ENCODE data around the gene UBE3A.

The UBE3A gene

GRCh38 chr15:25402342-25402741 is 36.5 kb downstream of the UBE3A start:
- DNase-seq = no peak

- DNase-seq = no peak
Measured at GRCh38 chr15:25401501-25401900, 37.3 kb downstream of the UBE3A start.

GRCh38 chr15:25397100-25397499 is 41.7 kb downstream of the UBE3A start:
- DNase-seq = no peak

- DNase-seq = no peak
Measured at GRCh38 chr15:25394898-25395297, 43.9 kb downstream of the UBE3A start.

- DNase-seq = no peak
Measured at GRCh38 chr15:25392806-25393205, 46.0 kb downstream of the UBE3A start.

GRCh38 chr15:25391971-25392721 is 46.7 kb downstream of the UBE3A start:
- no peak for DNase-seq

- DNase-seq = no peak
Measured at GRCh38 chr15:25385986-25386385, 52.8 kb downstream of the UBE3A start.

- DNase-seq = no peak
Measured at GRCh38 chr15:25381579-25381978, 57.2 kb downstream of the UBE3A start.

- no peak for DNase-seq
Measured at GRCh38 chr15:25378501-25378901, 60.3 kb downstream of the UBE3A start.

- no peak for DNase-seq
Measured at GRCh38 chr15:25375557-25375956, 63.3 kb downstream of the UBE3A start.

- DNase-seq = no peak
Measured at GRCh38 chr15:25374143-25374542, 64.7 kb downstream of the UBE3A start.

GRCh38 chr15:25372298-25372697 is 66.5 kb downstream of the UBE3A start:
- no peak for DNase-seq

GRCh38 chr15:25368850-25369249 is 70.0 kb downstream of the UBE3A start:
- no peak for DNase-seq

- DNase-seq = no peak
Measured at GRCh38 chr15:25366058-25366457, 72.8 kb downstream of the UBE3A start.

GRCh38 chr15:25362545-25362944 is 76.3 kb downstream of the UBE3A start:
- DNase-seq = no peak

- no peak for DNase-seq
Measured at GRCh38 chr15:25347707-25348106, 91.1 kb downstream of the UBE3A start.

GRCh38 chr15:25346371-25346770 is 92.5 kb downstream of the UBE3A start:
- DNase-seq = no peak

GRCh38 chr15:25345943-25346342 is 92.9 kb downstream of the UBE3A start:
- no peak for DNase-seq

GRCh38 chr15:25342629-25343028 is 96.2 kb downstream of the UBE3A start:
- DNase-seq = no peak

- no peak for DNase-seq
Measured at GRCh38 chr15:25339431-25339830, 99.4 kb downstream of the UBE3A start.

GRCh38 chr15:25335279-25335678 is 103.5 kb downstream of the UBE3A start:
- DNase-seq = no peak

- no peak for DNase-seq
Measured at GRCh38 chr15:25333049-25333448, 105.8 kb downstream of the UBE3A start.

- no peak for DNase-seq
Measured at GRCh38 chr15:25332306-25332705, 106.5 kb downstream of the UBE3A start.

- DNase-seq = no peak
Measured at GRCh38 chr15:25331860-25332259, 107.0 kb downstream of the UBE3A start.

- no peak for DNase-seq
Measured at GRCh38 chr15:25331404-25331803, 107.4 kb downstream of the UBE3A start.
